ENCODE results near the gene MAPKAP1. TPM values are rescaled to one million over a fixed set of nuclear protein-coding genes. Genes with fewer than 3 reads are reported as not detected.
"Not testable (repeated sequence)": the region's sequence is repeated elsewhere in the genome, so short reads cannot be mapped to it uniquely, and the experiment has no call there.

Gene MAPKAP1
- total RNA-seq, 1 donor from 2014 or later, result 62.9 TPM

- H3K9me3 Mint-ChIP-seq, result no peaks in the 10 kb centered on the region
- no peaks in the 10 kb centered on the region for H3K36me3 Mint-ChIP-seq
- no peak for TF ChIP-seq CTCF (IDR thresholded peaks at IDR 0.05; ENCODE audit: unreplicated experiment)
- no peaks in the 10 kb centered on the region for H3K27me3 Mint-ChIP-seq (ENCODE audit: low read depth)
- peak overlapping the region; percentile 70 for H3K27ac Mint-ChIP-seq
- peaks cover 22% of the 10 kb centered on the region for H3K4me1 Mint-ChIP-seq
- no peak for DNase-seq (ENCODE audit: low spot score in 2 of 2, unreplicated experiment in 2 of 2)
- no peak overlapping the region for H3K4me3 Mint-ChIP-seq
Measured at GRCh38 chr9:125405938-125406809, 300.8 kb downstream of the MAPKAP1 start.

DNA sequence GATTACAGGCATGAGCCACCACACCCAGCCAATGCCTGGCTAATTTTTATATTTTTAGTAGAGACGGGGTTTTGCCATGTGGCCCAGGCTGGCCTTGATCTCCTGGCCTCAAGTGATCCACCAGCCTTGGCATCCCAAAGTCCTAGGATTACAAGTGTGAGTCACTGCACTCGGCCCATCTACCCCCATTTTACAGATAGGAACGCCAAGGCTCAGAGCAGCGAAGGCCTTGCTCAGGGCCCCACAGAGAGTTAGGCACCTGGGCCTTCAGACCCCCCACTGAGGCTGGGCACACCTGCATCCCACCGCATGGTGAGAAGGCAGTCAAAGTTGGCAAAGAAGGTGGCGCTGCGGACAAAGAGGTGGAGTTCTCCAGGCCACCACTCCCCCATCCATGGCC, 302.3 kb downstream of the MAPKAP1 start:
- H3K27me3 Mint-ChIP-seq (ENCODE audit: low read depth), result no peaks in the 10 kb centered on the region
- H3K9me3 Mint-ChIP-seq, result no peaks in the 10 kb centered on the region
- H3K27ac Mint-ChIP-seq, result no peak overlapping the region
- H3K36me3 Mint-ChIP-seq, result no peaks in the 10 kb centered on the region
- H3K4me3 Mint-ChIP-seq, result no peak overlapping the region
- H3K4me1 Mint-ChIP-seq, result peaks cover 22% of the 10 kb centered on the region
- TF ChIP-seq CTCF (IDR thresholded peaks at IDR 0.05; ENCODE audit: unreplicated experiment), result no peak
- DNase-seq (ENCODE audit: low spot score in 2 of 2, unreplicated experiment in 2 of 2), result no peak

- Mint-ChIP-seq H3K36me3 (no peaks in the 10 kb centered on the region), H3K4me3 (no peak overlapping the region), H3K9me3 (no peaks in the 10 kb centered on the region), H3K27me3 (ENCODE audit: low read depth) (no peaks in the 10 kb centered on the region), H3K4me1 (peaks cover 9% of the 10 kb centered on the region), H3K27ac (peak overlapping the region; percentile 61)
- DNase-seq (ENCODE audit: low spot score in 2 of 2, unreplicated experiment in 2 of 2), result no peak
- TF ChIP-seq CTCF (IDR thresholded peaks at IDR 0.05; ENCODE audit: unreplicated experiment), result no peak
Measured at GRCh38 chr9:125400725-125401716, 306.0 kb downstream of the MAPKAP1 start.

DNA sequence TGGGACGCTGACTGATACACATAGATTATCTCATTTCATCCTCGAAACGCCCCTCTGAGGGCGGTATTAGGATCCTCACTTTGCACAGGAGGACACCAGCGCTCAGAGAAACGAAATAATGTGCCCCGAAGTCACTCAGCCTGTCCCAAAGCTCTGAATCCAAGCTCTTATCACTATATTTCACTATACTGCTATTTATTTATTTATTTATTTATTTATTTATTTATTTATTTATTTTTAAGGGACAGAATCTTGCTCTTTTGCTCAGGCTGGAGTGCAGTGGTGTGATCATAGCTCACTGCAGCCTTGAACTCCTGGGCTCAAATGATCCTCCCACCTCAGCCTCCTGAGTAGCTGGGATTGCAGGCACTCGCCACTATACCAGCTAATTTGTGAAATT, 306.8 kb downstream of the MAPKAP1 start:
- H3K27ac Mint-ChIP-seq; H3K27me3 Mint-ChIP-seq (ENCODE audit: low read depth); H3K4me1 Mint-ChIP-seq; H3K4me3 Mint-ChIP-seq; DNase-seq (ENCODE audit: low spot score in 2 of 2, unreplicated experiment in 2 of 2); H3K36me3 Mint-ChIP-seq; H3K9me3 Mint-ChIP-seq: not testable (repeated sequence)

DNA sequence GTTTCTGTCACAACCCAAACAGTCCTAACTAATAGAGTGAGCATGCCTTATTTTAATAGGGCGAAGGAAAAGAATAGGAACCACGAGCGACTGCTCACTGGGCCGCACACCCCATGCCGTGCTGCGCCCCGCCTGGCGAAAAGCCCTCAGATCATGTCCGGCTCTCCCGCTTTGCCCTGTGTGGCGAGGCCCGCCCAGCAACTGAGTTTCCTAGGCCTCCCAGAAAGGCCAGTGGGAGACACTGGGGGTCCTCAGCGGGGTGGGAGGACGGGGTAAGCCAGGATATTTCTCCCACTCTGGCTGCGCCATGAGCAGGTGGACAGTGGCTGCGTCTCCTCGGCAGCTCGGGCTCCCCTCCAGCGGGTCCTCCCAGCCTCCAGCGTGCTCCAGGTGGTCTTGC, 307.3 kb downstream of the MAPKAP1 start:
- no peak for TF ChIP-seq CTCF (IDR thresholded peaks at IDR 0.05; ENCODE audit: unreplicated experiment)
- Mint-ChIP-seq H3K9me3 (peaks cover 3% of the 10 kb centered on the region), H3K4me3 (no peak overlapping the region), H3K4me1 (peaks cover 6% of the 10 kb centered on the region), H3K27ac (no peak overlapping the region), H3K36me3 (no peaks in the 10 kb centered on the region), H3K27me3 (ENCODE audit: low read depth) (no peaks in the 10 kb centered on the region)
- DNase-seq (ENCODE audit: low spot score in 2 of 2, unreplicated experiment in 2 of 2), result no peak

DNA sequence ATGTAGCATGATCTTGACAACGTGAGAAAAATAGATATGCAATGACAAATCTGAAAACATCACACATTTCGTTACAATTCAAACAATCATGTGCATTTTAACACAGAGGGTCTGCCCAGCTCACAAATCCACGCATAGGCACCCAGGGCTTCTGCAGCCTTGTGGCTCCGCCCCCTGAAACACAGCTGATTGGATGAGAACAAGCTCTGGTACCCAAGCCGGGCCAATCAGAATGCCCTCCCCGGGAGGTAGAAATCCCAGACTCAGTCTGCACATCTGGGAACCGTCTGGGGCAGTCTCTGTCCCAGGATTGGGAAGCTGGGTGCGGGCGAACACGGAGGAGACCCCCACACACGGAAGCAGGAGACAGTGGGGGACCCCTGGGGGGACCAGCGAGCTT, 307.8 kb downstream of the MAPKAP1 start:
- DNase-seq (ENCODE audit: low spot score in 2 of 2, unreplicated experiment in 2 of 2), result no peak
- Mint-ChIP-seq H3K4me3 (no peak overlapping the region), H3K4me1 (peaks cover 6% of the 10 kb centered on the region), H3K27ac (no peak overlapping the region), H3K36me3 (no peaks in the 10 kb centered on the region), H3K27me3 (ENCODE audit: low read depth) (no peaks in the 10 kb centered on the region), H3K9me3 (peaks cover 3% of the 10 kb centered on the region)
- TF ChIP-seq CTCF (IDR thresholded peaks at IDR 0.05; ENCODE audit: unreplicated experiment), result no peak
